NCI-H146 (cell line): ENCODE data around the gene MUC12.
"Not testable (repeated sequence)": the region's sequence is repeated elsewhere in the genome, so short reads cannot be mapped to it uniquely, and the experiment has no call there.

ENCODE experiments used
- DNase-seq: peaks from one replicate; lab custom pipeline; 2025; lab: John Stamatoyannopoulos, UW

The MUC12 gene

DNA sequence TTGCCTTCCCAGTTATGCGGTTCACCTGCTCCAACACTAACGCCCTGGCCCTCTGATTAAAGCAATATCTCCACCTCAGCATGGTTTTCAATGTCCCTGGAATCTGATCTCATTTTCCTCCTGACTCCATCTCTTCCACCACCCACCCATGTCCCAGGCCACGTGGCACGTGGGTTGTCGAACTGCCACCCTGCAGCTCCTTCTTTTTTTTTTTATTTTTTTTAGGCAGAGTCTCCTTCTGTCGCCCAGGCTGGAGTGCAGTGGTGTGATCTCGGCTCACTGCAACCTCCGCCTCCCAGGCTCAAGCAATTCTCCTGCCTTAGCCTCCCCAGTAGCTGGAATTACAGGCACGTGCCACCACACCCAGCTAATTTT, 94.8 kb downstream of the MUC12 start:
- not testable (repeated sequence) for DNase-seq

GRCh38 chr7:101065162-101065561, 95.8 kb downstream of the MUC12 start:
- not testable (repeated sequence) for DNase-seq

GRCh38 chr7:101066141-101066832, 96.9 kb downstream of the MUC12 start:
- no peak for DNase-seq

DNA sequence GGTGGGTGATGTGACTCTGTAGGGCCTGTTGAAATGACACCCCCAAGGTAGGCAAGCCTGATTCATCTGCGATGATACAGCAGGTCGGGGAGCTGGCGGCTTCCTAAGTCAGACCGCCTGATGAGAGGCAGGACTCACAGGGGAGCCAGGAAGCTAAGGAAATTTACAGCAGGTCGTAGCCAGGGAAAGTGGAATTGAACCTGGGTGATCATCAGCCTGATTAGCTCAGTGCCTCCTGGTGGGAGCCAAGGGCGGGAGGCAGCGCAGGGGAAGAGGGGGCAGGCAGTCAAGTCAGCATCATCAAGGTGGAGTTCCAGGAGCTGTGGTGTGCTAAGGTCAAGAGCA, 97.4 kb downstream of the MUC12 start:
- DNase-seq = no peak

DNA sequence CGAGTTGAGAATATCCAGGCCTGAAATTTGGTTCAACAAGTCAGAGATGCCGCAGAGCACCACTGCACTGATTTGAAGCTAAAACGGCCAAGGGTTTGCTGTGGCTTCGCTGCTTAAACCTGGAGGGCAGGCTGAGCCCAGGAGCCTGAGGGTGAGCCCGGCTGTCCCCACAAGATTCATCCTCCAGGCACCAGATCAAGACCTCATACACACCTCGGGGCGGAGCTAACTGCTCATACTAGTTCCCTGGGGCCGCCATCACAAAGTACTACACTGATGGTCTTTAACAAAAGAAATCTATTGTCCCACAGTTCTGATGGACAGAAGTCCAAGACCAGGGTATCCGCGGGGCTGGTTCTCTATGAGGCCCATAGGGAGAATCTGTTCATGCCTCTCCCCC, 99.0 kb downstream of the MUC12 start:
- no peak for DNase-seq
